BLaER1 (cell line): ENCODE results near the gene RARRES2.

Experiments
- H3K27ac ChIP-seq: shearing (Covaris generic); formaldehyde crosslinking; 2 replicates; pipeline ENCODE4 v1.8.1; 2022
- H3K27me3 ChIP-seq: shearing (Covaris generic); formaldehyde crosslinking; 2 replicates; pipeline ENCODE4 v1.8.1; 2022
- H3K36me3 ChIP-seq: shearing (Covaris generic); formaldehyde crosslinking; 2 replicates; pipeline ENCODE4 v1.8.1; 2022
- H3K4me1 ChIP-seq: shearing (Covaris generic); formaldehyde crosslinking; 2 replicates; pipeline ENCODE4 v1.8.1; 2022
- H3K4me2 ChIP-seq: shearing (Covaris generic); formaldehyde crosslinking; 2 replicates; pipeline ENCODE4 v1.8.1; 2022
- H3K4me3 ChIP-seq: shearing (Covaris generic); formaldehyde crosslinking; 2 replicates; pipeline ENCODE4 v1.8.1; 2022
- H3K9ac ChIP-seq: shearing (Covaris generic); formaldehyde crosslinking; 2 replicates; pipeline ENCODE4 v1.8.1; 2022
- H3K9me3 ChIP-seq: shearing (Covaris generic); formaldehyde crosslinking; 2 replicates; pipeline ENCODE4 v1.8.1; 2022
- H4K20me1 ChIP-seq: shearing (Covaris generic); formaldehyde crosslinking; 2 replicates; pipeline ENCODE4 v1.8.1; 2022
- Cebpa-rat ChIP-seq: shearing (Covaris generic); IDR thresholded peaks from 2 replicates; pipeline ENCODE4 v1.8.1; 2022

The RARRES2 gene

GRCh38 chr7:150377196-150377595, 35.8 kb upstream of the RARRES2 start:
- Histone ChIP-seq H3K27me3 (no peaks in the 10 kb centered on the region), H3K4me2 (peak overlapping the region; percentile 92), H3K36me3 (peaks cover 38% of the 10 kb centered on the region), H3K9ac (peak overlapping the region; percentile 31; the same call in 1 of the 2 replicates), H3K4me1 (peaks cover 77% of the 10 kb centered on the region), H4K20me1 (peaks cover 60% of the 10 kb centered on the region), H3K9me3 (no peaks in the 10 kb centered on the region), H3K4me3 (no peak overlapping the region), H3K27ac (peak overlapping the region; percentile 33; the same call in 1 of the 2 replicates)
- no peak for TF ChIP-seq Cebpa-rat

GRCh38 chr7:150376560-150376959, 35.1 kb upstream of the RARRES2 start:
- peak overlapping the region; percentile 33; the same call in 1 of the 2 replicates for H3K27ac ChIP-seq
- H3K4me1 ChIP-seq: peaks cover 76% of the 10 kb centered on the region
- peak overlapping the region; percentile 31; the same call in 1 of the 2 replicates for H3K9ac ChIP-seq

GRCh38 chr7:150375662-150376521, 34.5 kb upstream of the RARRES2 start:
- H3K4me1 ChIP-seq: peaks cover 80% of the 10 kb centered on the region

More at GRCh38 chr7:150376560-150376959, 35.1 kb upstream of the RARRES2 start:
- Histone ChIP-seq H3K4me3 (no peak overlapping the region), H3K36me3 (peaks cover 44% of the 10 kb centered on the region), H4K20me1 (peaks cover 62% of the 10 kb centered on the region), H3K27me3 (no peaks in the 10 kb centered on the region), H3K4me2 (peak overlapping the region; percentile 92), H3K9me3 (no peaks in the 10 kb centered on the region)
- TF ChIP-seq Cebpa-rat: no peak

GRCh38 chr7:150374472-150374871, 33.0 kb upstream of the RARRES2 start:
- Histone ChIP-seq H3K9ac (peak overlapping the region; percentile 43; the same call in 1 of the 2 replicates), H3K9me3 (no peaks in the 10 kb centered on the region), H3K36me3 (peaks cover 61% of the 10 kb centered on the region), H3K4me3 (no peak overlapping the region), H3K27ac (no peak overlapping the region), H3K4me1 (peaks cover 82% of the 10 kb centered on the region), H4K20me1 (peaks cover 83% of the 10 kb centered on the region), H3K4me2 (no peak overlapping the region), H3K27me3 (no peaks in the 10 kb centered on the region)
- TF ChIP-seq Cebpa-rat: no peak

More at GRCh38 chr7:150375662-150376521, 34.5 kb upstream of the RARRES2 start:
- H3K36me3 ChIP-seq: peaks cover 51% of the 10 kb centered on the region
- H3K27me3 ChIP-seq: no peaks in the 10 kb centered on the region
- no peaks in the 10 kb centered on the region for H3K9me3 ChIP-seq
- H3K4me2 ChIP-seq: peak overlapping the region; percentile 92
- no peak for TF ChIP-seq Cebpa-rat
- H3K4me3 ChIP-seq: no peak overlapping the region
- peak overlapping the region; percentile 33; the same call in 1 of the 2 replicates for H3K27ac ChIP-seq
- H4K20me1 ChIP-seq: peaks cover 69% of the 10 kb centered on the region
- H3K9ac ChIP-seq: 0 out of 2 replicates have a peak overlapping the region, but pooled peaks have one; percentile 31

GRCh38 chr7:150374026-150374425, 32.6 kb upstream of the RARRES2 start:
- Histone ChIP-seq H3K27ac (no peak overlapping the region), H3K36me3 (peaks cover 61% of the 10 kb centered on the region), H3K9ac (peak overlapping the region; percentile 43; the same call in 1 of the 2 replicates), H4K20me1 (peaks cover 84% of the 10 kb centered on the region), H3K9me3 (no peaks in the 10 kb centered on the region), H3K4me3 (no peak overlapping the region), H3K4me2 (no peak overlapping the region), H3K4me1 (peaks cover 82% of the 10 kb centered on the region), H3K27me3 (no peaks in the 10 kb centered on the region)
- no peak for TF ChIP-seq Cebpa-rat

GRCh38 chr7:150373049-150373801, 31.8 kb upstream of the RARRES2 start:
- Histone ChIP-seq H3K4me1 (peaks cover 78% of the 10 kb centered on the region), H3K4me3 (no peak overlapping the region), H3K27ac (peak overlapping the region; percentile 38), H3K9ac (peak overlapping the region; percentile 43), H4K20me1 (peaks cover 84% of the 10 kb centered on the region), H3K27me3 (no peaks in the 10 kb centered on the region), H3K4me2 (peak overlapping the region; percentile 21; the same call in 1 of the 2 replicates), H3K9me3 (no peaks in the 10 kb centered on the region), H3K36me3 (peaks cover 61% of the 10 kb centered on the region)
- TF ChIP-seq Cebpa-rat: no peak

- Histone ChIP-seq H3K9me3 (no peaks in the 10 kb centered on the region), H3K4me3 (no peak overlapping the region), H3K27ac (peak overlapping the region; percentile 38), H3K27me3 (no peaks in the 10 kb centered on the region), H3K4me1 (peaks cover 78% of the 10 kb centered on the region), H3K36me3 (peaks cover 61% of the 10 kb centered on the region), H3K4me2 (peak overlapping the region; percentile 21; the same call in 1 of the 2 replicates), H3K9ac (peak overlapping the region; percentile 23; the same call in 1 of the 2 replicates), H4K20me1 (peaks cover 80% of the 10 kb centered on the region)
- no peak for TF ChIP-seq Cebpa-rat
Observed at GRCh38 chr7:150372271-150373048, 31.0 kb upstream of the RARRES2 start.

GRCh38 chr7:150371996-150372270, 30.5 kb upstream of the RARRES2 start:
- H4K20me1 ChIP-seq: peaks cover 75% of the 10 kb centered on the region
- H3K27me3 ChIP-seq: no peaks in the 10 kb centered on the region
- peaks cover 61% of the 10 kb centered on the region for H3K36me3 ChIP-seq
- no peak overlapping the region for H3K4me3 ChIP-seq
- no peaks in the 10 kb centered on the region for H3K9me3 ChIP-seq
- no peak overlapping the region for H3K27ac ChIP-seq
- no peak for TF ChIP-seq Cebpa-rat
- peaks cover 78% of the 10 kb centered on the region for H3K4me1 ChIP-seq
- no peak overlapping the region for H3K4me2 ChIP-seq
- no peak overlapping the region for H3K9ac ChIP-seq
